HG02678 (cell line): ENCODE results near the gene FBXO27.
"Not testable (repeated sequence)": the region's sequence is repeated elsewhere in the genome, so short reads cannot be mapped to it uniquely, and the experiment has no call there.

ENCODE experiments used
- ATAC-seq: cut with Tn5 transposase; IDR thresholded peaks from one replicate; pipeline ENCODE4 v1.9.1; 2021; ENCODE audit warnings: mild to moderate bottlenecking, moderate library complexity; ENCODE audit not compliant: unreplicated experiment

FBXO27 gene

GRCh38 chr19:39032063-39032918 lies at the start of gene FBXO27:
Gene FBXO27 (minus strand): TSS chr19:39032549. CDS start chr19:39032227, 322 bp downstream.
- no peak for ATAC-seq

DNA sequence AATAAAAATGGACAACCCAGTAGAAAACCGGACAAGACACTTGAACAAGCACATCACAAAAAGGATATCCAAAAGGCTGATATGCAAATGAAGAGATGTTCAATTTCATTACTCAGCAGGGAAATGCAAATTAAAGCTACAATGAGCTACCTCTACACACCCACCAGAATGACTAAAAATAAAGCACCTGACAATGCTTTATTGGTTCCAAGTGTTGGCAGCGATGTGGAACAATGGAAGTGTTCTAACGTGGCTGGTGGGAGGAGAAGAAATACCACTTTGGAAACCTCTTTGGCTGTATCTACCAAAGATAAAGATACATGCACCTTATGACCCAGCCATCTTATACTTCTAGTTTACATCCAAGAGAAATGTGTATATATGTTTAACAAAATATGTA lies 48.1 kb upstream of the FBXO27 start:
- ATAC-seq = no peak

DNA sequence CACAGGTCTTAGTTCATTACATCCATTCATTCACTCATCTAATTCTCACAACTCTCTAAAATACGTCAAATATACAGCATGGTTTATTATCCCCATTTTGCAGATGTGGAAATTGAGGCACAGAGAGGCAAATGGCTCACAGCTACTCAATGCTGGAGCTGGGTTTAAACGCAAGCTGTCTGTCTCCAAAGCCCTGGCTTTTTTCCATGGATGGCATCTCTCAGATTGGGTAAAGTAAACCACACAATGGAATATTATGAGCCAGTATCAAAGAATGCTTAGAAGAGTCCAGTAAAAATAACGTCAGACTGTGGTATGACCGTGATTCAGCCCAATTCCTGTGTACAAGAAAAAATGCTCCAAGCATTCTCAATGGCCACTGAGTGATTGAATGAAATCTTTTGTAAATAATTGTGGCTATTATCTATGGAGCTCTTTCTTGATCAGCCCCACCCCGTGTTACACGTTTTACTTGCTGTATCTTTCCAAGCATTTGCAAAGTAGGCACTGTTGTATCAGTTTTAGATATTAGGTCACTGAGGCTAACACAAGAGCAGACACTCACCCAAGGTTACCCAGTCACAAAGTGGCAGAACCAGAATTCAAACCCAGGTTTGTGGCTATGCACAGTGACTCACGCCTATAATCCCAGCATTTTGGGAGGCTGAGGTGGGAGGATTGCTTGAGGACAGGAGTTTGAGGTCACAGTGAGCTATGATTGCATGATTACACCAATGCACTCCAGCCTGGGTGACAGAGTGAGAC lies 46.3 kb upstream of the FBXO27 start:
- ATAC-seq = no peak

DNA sequence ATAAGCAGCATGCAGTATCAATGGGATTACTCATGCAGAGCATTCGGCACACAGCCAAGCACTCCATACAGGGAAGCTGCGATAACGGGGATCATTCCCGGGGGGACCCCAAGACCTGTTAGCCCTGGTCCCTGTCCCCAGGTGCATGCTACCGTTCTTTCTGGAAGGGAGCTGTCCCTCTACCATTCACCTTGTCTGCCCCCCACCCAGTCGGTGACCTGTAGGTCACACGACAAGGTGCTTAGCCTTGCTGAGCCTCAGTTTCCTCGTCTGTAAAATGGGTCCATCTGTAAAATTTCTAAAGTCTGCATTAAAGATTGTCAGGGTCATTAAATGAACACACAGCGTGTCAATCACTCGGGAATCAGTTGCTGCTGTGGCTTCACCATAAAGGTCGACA lies 45.0 kb upstream of the FBXO27 start:
- ATAC-seq = no peak

DNA sequence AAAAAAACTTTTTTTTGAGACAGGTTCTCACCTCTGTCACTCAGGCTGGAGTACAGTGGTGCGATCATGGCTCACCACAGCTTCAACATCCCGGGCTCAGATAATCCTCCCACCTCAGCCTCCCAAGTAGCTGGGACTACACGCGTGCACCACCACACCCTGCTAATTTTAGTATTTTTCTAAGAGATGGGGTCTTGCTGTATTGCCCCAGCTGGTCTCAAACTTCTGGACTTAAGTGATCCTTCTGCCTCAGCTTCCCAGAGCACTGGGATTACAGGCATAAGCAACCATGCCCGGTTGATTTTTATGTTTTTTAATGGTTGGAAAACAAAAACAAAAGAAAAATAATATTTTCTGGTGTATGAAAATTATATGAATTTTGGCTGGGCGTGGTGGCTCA lies 42.6 kb upstream of the FBXO27 start:
- no peak for ATAC-seq

DNA sequence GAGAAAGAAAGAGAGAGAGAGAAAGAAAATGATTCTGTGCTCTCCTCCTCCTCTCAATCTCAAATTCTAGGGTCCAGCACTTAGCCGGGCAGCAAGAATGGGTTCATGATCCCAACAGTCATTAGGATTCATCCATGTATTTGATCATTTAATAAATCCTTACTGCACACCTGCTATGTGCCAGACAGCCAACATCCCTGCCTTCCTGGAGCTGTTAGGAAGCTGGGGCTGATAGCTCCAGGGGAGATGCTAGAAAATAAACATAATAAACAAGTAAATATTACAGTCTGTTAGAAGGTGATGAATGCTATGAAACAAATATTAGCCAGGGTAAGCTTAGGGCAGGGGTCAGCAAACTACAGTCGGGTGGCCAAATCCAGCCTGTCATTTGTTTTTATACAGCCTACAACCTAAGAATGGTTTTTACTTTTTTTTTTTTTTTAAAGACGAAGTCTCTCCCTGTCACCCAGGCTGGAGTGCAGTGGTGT lies 41.9 kb upstream of the FBXO27 start:
- ATAC-seq = no peak

DNA sequence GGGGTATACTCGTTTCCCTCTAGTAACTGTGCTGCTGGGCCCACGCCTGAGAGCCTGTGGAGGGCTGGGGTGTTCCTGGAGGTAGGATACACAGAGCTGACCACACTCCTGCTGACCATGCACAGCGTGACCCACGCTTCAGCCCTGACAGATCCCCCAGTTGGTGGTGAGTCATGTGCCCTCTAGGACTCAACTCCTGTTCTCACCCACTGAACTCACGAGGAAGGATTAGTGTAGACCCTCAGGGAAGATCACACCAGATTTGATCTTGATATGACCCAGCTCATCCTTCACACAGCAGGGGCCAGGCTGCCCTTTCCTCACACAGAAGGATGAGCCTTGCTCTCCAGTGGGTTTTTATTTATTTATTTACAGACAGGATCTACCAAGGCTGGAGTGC lies 38.5 kb upstream of the FBXO27 start:
- ATAC-seq = no peak

GRCh38 chr19:39068259-39068658 lies 35.9 kb upstream of the FBXO27 start:
- ATAC-seq = not testable (repeated sequence)

DNA sequence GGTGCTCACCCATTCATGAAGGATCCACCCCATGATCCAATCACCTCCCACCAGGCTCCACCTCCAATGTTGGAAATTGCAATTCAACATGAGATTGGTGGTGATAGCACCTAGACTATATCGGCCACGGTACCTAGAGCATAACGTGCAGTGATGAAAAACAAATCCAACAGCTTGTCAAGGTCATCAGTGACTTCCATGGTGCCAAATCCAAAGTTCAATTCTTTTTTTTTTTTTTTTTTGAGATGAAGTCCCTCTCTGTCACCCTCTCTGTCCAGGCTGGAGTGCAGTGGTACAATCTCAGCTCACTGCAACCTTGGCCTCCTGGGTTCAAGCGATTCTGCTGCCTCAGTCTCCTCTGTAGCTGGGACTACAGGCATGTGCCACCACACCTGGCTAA lies 34.8 kb upstream of the FBXO27 start:
- ATAC-seq = no peak

DNA sequence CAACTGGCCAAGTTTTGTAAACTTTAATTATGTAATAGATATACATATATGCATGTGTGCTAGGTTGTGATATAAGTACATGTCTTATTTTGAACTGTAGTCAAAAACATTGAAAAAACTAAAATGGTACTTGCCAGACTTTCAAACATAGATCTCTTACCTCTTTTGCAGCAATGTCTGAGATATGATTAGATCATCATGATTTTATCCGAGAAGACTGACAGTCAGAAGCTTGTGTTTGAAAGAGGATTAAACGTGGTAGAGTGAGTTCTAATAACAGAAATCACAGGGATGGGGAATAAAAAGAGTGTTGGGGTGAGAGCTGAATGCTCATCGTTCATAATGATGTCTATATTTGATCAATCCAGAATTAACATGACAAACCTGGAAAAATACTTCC lies 33.6 kb upstream of the FBXO27 start:
- ATAC-seq = no peak

- no peak for ATAC-seq
These were observed 32.1 kb upstream of the FBXO27 start for GRCh38 chr19:39064405-39064804.

GRCh38 chr19:39060171-39060570 lies 27.8 kb upstream of the FBXO27 start:
- ATAC-seq = no peak

- no peak for ATAC-seq
These were observed 27.0 kb upstream of the FBXO27 start for GRCh38 chr19:39059302-39059701.

DNA sequence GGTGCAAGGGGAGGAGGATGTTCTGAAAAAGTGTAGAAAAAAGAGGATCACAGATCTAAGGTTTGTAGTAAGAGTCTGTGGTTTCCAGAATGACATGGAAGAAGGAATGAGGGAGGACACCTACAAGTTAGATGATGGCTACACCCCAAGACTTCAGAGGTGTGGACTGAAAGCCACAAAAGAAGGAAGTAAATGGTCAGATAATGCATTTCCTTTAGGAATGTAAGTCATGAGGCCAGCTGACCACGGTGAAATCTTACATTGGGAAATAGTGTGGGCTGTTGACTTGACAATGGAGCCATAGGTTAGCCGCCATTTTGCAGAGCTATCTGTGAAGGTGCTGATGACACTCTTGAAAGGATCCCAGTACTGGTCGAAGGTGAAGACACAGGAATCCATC lies 25.3 kb upstream of the FBXO27 start:
- no peak for ATAC-seq

- no peak for ATAC-seq
These were observed 21.7 kb upstream of the FBXO27 start for GRCh38 chr19:39054091-39054470.

DNA sequence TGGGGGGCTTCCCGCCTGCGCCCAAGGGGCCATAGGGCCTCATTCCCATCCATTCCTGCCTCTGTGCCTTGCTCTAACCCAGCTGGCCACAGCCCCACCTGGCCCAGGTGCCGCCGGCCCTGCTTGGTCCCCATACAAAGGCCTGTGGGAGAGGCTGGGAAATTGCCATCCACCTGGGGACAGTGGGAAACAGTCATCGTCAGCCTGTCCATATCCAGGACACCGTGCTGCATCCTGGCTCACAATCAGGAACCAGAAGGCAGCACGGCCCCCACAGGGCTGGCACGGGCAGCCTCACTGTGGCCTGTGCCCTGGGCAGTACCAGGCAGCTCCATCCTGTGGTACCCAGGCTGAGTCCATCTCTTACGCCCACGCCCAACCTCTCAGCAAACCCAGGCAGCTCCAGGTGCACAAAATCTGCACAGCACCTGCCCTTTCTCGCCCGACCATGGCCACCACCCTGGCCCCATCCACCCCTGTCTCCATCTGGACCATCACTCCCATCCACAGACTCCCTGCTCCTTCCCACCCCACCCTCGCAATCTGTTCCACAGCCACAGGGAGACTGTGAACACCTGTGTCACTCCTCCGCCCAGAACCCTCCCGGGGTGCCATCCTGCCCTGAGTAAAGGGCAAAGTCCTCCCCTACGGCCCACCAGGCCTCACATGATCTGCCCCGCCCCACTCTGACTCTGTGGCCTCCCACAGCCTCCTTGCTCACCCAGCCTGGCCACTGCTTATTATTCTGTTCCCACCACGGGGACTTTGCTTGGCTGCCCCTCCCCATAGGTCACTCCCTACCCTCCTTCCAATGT lies 21.1 kb upstream of the FBXO27 start:
- no peak for ATAC-seq

DNA sequence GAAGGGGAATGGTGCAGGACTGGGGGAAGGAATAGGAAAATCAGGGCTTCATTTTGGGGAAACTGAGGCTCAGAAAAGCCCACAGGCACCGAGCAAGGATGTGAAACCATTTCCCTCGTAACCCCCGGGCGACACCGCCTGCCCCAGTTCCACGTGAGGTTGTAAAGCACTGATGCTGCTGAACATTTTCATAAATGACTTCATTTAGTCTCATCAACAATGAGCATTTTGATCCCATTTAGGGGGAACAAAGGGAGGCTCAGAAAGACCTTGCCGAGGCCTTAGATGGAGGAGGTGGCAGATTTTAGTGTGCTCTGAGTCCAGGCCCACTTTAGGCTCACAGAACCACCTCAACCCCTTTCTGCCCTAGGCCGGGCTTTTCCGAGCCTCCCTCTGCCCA lies 20.5 kb upstream of the FBXO27 start:
- ATAC-seq = no peak

DNA sequence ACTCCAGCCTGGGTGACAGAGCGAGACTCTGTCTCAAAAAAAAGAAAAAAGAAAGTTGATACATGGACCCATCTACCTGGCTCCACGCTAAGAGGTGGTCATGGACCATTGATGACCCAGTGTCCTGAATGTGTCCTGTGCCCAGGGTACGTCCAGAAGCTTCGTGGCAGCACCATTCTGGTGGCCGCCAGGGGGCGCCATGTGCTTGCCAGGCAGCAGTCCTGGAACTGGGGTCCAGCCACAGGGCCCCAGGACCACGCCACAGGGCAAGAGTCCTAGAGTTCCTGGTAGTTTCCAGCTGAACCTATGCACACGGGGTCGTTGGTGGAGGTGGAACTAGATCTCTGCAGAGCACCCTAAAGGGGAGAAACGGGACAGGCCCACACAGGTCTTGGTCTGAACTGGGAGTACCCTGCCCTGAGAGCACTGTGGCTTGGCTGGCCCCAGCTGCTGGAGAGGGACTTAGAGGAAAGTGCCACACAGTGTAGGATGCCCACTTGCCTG lies 19.9 kb upstream of the FBXO27 start:
- no peak for ATAC-seq

DNA sequence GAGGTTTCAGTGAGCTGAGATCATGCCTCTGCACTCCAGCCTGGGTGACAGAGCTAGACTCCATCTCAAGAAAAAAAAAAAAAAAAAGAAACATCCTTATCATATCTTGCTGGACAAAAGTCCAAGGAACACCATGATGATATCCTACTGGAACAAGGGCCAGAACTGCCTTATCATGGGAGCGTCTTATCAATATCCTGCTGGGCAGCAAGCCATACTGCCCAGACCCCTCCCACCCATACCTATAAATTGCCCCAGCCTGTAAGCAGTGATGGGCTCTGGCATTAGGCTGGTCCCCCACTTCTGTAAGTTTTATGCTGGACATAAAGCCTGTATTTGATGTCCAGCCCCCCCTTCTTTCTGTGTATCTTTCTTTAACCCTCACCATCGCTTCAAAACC lies 14.7 kb upstream of the FBXO27 start:
- no peak for ATAC-seq

DNA sequence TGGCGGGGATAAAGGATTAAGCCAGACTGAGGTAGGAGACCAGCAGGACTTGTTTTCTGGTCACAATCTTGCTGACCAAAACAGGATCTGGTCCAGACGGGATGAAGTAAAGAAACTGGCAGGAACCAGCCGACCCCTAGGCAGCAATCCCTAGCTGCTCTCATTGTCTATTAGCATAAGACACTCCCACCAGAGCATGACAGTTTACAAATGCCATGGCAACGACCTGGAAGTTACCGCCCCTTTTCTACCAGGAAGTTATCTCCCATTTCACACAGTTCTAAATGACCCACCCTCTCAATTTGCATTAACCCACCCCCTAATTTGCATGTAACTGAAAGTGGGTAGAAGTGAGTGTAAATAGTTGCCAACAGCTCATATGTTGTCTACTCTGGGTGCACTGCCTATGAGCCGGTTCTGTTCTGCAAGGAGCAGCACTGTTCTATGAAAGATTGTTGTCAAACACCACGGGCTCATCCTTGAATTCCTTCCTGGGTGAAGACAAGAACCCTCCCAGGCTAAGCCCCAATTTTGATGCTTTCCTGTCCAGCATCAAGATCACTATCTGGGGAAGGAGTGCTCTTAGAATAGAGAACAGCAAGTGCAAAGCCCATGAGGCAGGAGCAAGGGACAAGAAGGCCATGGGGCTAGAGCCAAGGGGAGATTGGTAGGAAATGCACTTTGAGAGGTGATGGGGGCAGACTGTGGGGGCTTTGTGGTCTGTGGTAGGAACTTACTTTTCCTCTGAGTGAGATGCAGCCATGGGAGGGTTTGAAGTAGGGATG lies 13.9 kb upstream of the FBXO27 start:
- no peak for ATAC-seq
